ENCODE measurements around the gene SSR1.

DNA sequence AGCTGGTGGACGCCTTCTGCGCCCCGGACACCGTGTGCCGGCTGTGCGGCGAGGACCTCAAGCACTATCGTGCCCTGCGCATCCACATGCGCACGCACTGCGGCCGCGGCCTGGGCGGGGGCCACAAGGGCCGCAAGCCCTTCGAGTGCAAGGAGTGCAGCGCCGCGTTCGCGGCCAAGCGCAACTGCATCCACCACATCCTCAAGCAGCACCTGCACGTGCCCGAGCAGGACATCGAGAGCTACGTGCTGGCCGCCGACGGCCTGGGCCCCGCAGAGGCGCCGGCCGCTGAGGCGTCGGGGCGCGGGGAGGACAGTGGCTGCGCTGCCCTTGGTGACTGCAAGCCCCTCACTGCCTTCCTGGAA, 82.7 kb downstream of the SSR1 start:
- TF ChIP-seq, protein P1, sequence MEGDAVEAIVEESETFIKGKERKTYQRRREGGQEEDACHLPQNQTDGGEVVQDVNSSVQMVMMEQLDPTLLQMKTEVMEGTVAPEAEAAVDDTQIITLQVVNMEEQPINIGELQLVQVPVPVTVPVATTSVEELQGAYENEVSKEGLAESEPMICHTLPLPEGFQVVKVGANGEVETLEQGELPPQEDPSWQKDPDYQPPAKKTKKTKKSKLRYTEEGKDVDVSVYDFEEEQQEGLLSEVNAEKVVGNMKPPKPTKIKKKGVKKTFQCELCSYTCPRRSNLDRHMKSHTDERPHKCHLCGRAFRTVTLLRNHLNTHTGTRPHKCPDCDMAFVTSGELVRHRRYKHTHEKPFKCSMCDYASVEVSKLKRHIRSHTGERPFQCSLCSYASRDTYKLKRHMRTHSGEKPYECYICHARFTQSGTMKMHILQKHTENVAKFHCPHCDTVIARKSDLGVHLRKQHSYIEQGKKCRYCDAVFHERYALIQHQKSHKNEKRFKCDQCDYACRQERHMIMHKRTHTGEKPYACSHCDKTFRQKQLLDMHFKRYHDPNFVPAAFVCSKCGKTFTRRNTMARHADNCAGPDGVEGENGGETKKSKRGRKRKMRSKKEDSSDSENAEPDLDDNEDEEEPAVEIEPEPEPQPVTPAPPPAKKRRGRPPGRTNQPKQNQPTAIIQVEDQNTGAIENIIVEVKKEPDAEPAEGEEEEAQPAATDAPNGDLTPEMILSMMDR (IDR thresholded peaks at IDR 0.05; ENCODE audit: low read length), result no peak
- no peak for TF ChIP-seq EZH2 (IDR thresholded peaks at IDR 0.05; ENCODE audit: borderline replicate concordance, low read length)

Measured in OCI-LY1 (cell line).